ENCODE data around the gene SLC26A1.

The SLC26A1 gene

GRCh38 chr4:955161-955921 lies 37.9 kb downstream of the SLC26A1 start:
- Histone ChIP-seq H4K20me1 (peaks cover 0 to 74% (median 14%) of the 10 kb centered on the region in 11 experiments; a peak in 14 of 22 replicates), H3K4me2 (no peak overlapping the region), H3K36me3 (peaks cover 15 to 69% (median 36%) of the 10 kb centered on the region in 11 experiments; a peak in 21 of 22 replicates), H3K27me3 (no peaks in the 10 kb centered on the region), H3K4me3 (no peak overlapping the region), H3K27ac (no peak overlapping the region), H3K9me3 (replicated peaks in 1 of 11) (no peaks in the 10 kb centered on the region), H3K9ac (no peak overlapping the region), H3K4me1 (no peaks in the 10 kb centered on the region)
- no peak for TF ChIP-seq Cebpa-rat (IDR thresholded peaks at IDR 0.05)

- no peak overlapping the region for H3K9ac ChIP-seq
- H3K27me3 ChIP-seq: no peaks in the 10 kb centered on the region
- no peak overlapping the region for H3K4me2 ChIP-seq
- no peaks in the 10 kb centered on the region for H3K9me3 ChIP-seq (replicated peaks in 1 of 11)
- no peak for TF ChIP-seq Cebpa-rat (IDR thresholded peaks at IDR 0.05)
- no peak overlapping the region for H3K27ac ChIP-seq
- no peak overlapping the region for H3K4me3 ChIP-seq
- peaks cover 0 to 73% (median 13%) of the 10 kb centered on the region in 11 experiments; a peak in 12 of 22 replicates for H4K20me1 ChIP-seq
- H3K36me3 ChIP-seq: peaks cover 9 to 60% (median 27%) of the 10 kb centered on the region in 11 experiments; a peak in 21 of 22 replicates
- no peaks in the 10 kb centered on the region for H3K4me1 ChIP-seq
Measured at GRCh38 chr4:954211-955020, 38.8 kb downstream of the SLC26A1 start.

GRCh38 chr4:953574-953915 lies 39.7 kb downstream of the SLC26A1 start:
- H3K27me3 ChIP-seq: no peaks in the 10 kb centered on the region
- TF ChIP-seq Cebpa-rat (IDR thresholded peaks at IDR 0.05): no peak
- H3K9ac ChIP-seq: no peak overlapping the region
- no peak overlapping the region for H3K4me3 ChIP-seq
- H3K4me2 ChIP-seq: no peak overlapping the region
- peaks cover 0 to 73% (median 11%) of the 10 kb centered on the region in 11 experiments; a peak in 13 of 22 replicates for H4K20me1 ChIP-seq
- H3K4me1 ChIP-seq: no peaks in the 10 kb centered on the region
- H3K9me3 ChIP-seq (replicated peaks in 1 of 11): no peaks in the 10 kb centered on the region
- no peak overlapping the region for H3K27ac ChIP-seq
- peaks cover under 1 to 51% (median 18%) of the 10 kb centered on the region in 11 experiments; a peak in 19 of 22 replicates for H3K36me3 ChIP-seq

DNA sequence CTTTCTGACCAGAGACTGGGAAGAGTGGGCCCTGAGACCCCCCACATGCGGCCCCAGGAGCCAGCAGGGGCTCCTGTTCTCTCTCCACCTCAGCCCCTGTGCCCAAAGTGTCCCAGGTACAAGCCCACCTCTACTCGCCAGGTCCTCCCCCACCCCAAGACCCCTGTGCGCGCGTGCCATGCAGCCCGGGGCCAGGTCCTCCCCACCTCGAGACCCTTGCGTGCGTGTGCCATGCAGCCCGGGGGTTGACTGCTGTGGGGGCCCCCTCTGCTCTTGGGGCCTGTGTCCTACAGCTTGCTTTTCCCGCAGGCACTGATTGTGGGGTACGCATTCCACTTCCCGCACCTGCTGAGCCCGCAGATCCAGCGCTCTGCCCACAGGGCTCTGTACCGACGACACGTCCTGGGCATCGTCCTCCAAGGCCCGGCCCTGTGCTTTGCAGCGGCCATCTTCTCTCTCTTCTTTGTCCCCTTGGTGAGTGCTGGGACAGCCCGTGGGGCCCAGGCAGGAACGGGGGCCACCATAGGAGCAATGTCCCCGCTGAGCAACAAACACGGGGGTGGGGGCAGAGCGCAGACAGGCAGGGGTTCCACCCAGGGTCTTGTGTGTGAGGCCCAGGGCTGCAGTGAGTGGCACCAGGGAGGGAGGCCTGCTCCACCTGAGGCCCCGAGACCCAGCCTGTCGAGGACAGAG lies 40.2 kb downstream of the SLC26A1 start:
- Histone ChIP-seq H3K4me2 (no peak overlapping the region), H3K36me3 (peaks cover 0 to 46% (median 13%) of the 10 kb centered on the region in 11 experiments; a peak in 18 of 22 replicates), H3K27ac (no peak overlapping the region), H3K9ac (no peak overlapping the region), H3K4me1 (no peaks in the 10 kb centered on the region), H4K20me1 (peaks cover 0 to 73% (median 8%) of the 10 kb centered on the region in 11 experiments; a peak in 13 of 22 replicates), H3K9me3 (replicated peaks in 1 of 11) (no peaks in the 10 kb centered on the region), H3K4me3 (no peak overlapping the region), H3K27me3 (no peaks in the 10 kb centered on the region)
- TF ChIP-seq Cebpa-rat (IDR thresholded peaks at IDR 0.05): no peak

GRCh38 chr4:951594-952468 lies 41.4 kb downstream of the SLC26A1 start:
- Histone ChIP-seq H3K9me3 (replicated peaks in 1 of 11) (no peaks in the 10 kb centered on the region), H3K4me2 (no peak overlapping the region), H3K27me3 (no peaks in the 10 kb centered on the region), H3K4me3 (no peak overlapping the region), H3K4me1 (no peaks in the 10 kb centered on the region), H3K9ac (no peak overlapping the region), H3K27ac (no peak overlapping the region), H3K36me3 (peaks cover 0 to 38% (median 7%) of the 10 kb centered on the region in 11 experiments; a peak in 12 of 22 replicates), H4K20me1 (peaks cover 0 to 73% (median 7%) of the 10 kb centered on the region in 11 experiments; a peak in 12 of 22 replicates)
- TF ChIP-seq Cebpa-rat (IDR thresholded peaks at IDR 0.05): no peak

- Histone ChIP-seq H4K20me1 (peaks cover 0 to 77% (median 8%) of the 10 kb centered on the region in 11 experiments; a peak in 13 of 22 replicates), H3K4me2 (no peak overlapping the region), H3K27me3 (no peaks in the 10 kb centered on the region), H3K9ac (no peak overlapping the region), H3K4me3 (no peak overlapping the region), H3K27ac (no peak overlapping the region), H3K9me3 (replicated peaks in 1 of 11) (no peaks in the 10 kb centered on the region), H3K36me3 (peaks cover 0 to 38% (median 7%) of the 10 kb centered on the region in 11 experiments; a peak in 12 of 22 replicates), H3K4me1 (no peaks in the 10 kb centered on the region)
- no peak for TF ChIP-seq Cebpa-rat (IDR thresholded peaks at IDR 0.05)
Measured at GRCh38 chr4:951186-951585, 42.0 kb downstream of the SLC26A1 start.

DNA sequence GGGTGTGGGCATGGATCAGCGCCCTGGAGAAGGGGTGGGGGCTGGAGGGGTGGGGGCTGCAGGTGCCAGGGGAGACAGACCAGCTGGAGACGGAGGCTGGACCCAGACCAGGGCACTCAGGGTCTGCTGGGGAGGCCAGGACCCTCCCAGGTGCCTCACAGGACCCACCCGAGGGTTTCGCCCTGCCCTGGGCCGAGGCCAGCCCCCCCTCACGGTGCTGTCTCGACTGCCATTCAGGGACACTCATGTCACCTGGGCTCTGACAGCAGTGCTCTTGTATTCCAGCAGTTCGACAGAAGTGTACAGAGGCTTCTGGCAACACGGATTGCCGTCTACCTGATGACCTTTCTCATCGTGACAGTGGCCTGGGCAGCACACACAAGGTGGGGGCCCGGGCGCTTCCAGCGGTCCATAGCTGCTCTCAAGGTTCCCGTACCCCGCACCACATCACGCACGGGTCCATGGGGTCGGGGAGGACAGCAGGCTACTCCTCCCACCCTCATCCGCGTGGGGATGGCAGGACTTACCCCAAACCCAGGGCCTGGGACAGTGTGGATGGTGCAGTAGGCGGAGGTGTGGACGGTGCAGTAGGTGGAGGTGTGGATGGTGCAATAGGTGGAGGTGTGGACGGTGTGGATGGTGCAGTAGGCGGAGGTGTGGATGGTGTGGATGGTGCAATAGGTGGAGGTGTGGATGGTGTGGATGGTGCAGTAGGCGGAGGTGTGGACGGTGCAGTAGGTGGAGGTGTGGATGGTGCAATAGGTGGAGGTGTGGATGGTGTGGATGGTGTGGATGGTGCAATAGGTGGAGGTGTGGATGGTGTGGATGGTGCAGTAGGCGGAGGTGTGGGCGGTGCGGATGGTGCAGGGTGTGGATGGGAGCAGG lies 42.8 kb downstream of the SLC26A1 start:
- Histone ChIP-seq H3K27me3 (no peaks in the 10 kb centered on the region), H3K9me3 (replicated peaks in 1 of 11) (no peaks in the 10 kb centered on the region), H4K20me1 (peaks cover 0 to 80% (median 8%) of the 10 kb centered on the region in 11 experiments; a peak in 15 of 22 replicates), H3K4me3 (no peak overlapping the region), H3K36me3 (peaks cover 0 to 31% (median 5%) of the 10 kb centered on the region in 11 experiments; a peak in 12 of 22 replicates), H3K4me1 (no peaks in the 10 kb centered on the region), H3K27ac (no peak overlapping the region), H3K4me2 (no peak overlapping the region), H3K9ac (no peak overlapping the region)
- no peak for TF ChIP-seq Cebpa-rat (IDR thresholded peaks at IDR 0.05)

Measured in BLaER1 treated with 17β-estradiol and CSF1 and Interleukin-3, amounts not matched to agents 10 nM and 100 nM (cell line).